ENCODE results near the gene ZIC3.

Gene ZIC3

DNA sequence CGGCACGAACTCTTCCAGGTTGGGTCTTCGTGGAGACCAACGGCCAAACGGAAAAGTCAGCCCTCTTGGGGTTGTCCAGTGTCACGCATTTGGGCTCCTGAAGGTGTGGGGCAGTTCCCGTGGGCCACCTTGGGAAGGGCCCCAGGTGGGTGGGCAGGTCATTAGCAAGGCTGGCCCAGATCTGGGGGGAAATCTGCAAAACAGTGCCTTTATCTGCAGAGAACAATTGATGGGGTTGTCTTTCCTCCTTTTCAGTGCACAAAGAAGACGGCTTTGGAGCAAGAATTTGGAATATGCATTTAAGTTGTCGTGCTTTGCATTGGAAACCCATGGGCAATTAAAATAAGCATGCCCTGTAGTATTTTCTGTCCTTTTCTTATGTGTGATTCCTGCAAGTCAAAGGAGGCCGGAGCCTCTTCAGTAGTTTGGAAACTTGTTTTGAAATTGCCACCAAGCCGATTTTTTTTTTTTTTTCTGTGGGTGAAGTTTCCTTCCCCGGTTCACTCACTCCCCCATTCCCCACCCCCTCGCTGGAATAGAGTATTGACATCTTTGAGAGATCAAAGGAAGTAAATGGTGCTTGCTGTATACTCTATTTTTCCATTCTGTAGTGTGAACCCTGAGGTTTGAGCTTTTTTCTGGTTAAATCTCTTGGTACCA, 9.8 kb downstream of the ZIC3 start:
- no peaks in the 10 kb centered on the region for H3K36me3 ChIP-seq (replicated peaks; ENCODE audit: insufficient read depth, low read length)
- no peak overlapping the region for H3K4me2 ChIP-seq (ENCODE audit: low read depth, low read length)
- TF ChIP-seq EZH2 (optimal IDR thresholded peaks at IDR 0.05; ENCODE audit: low read depth, low read length) = no peak
- TF ChIP-seq CTCF (IDR thresholded peaks at IDR 0.05; ENCODE audit: low read length) = no peak
- TF ChIP-seq EZH2phosphoT487 (IDR thresholded peaks at IDR 0.05; ENCODE audit: low read length) = no peak
- H4K20me1 ChIP-seq (ENCODE audit: insufficient read depth, low read length) = no peaks in the 10 kb centered on the region
- no peaks in the 10 kb centered on the region for H3K4me1 ChIP-seq (ENCODE audit: low read length)
- H3K9me3 ChIP-seq (replicated peaks; ENCODE audit: insufficient read depth, low read length) = no peaks in the 10 kb centered on the region
- H3K9me2 ChIP-seq (replicated peaks; ENCODE audit: insufficient read depth, low read length) = no peaks in the 10 kb centered on the region
- H3F3A ChIP-seq (ENCODE audit: insufficient read depth, low read length) = no peaks in the 10 kb centered on the region
- H3K27me3 ChIP-seq (replicated peaks; ENCODE audit: insufficient read depth, low read length) = no peaks in the 10 kb centered on the region
- no peak for DNase-seq
- H3K4me3 ChIP-seq (ENCODE audit: low read length) = no peak overlapping the region
- H3K79me2 ChIP-seq (ENCODE audit: low read length) = no peaks in the 10 kb centered on the region
- no peak overlapping the region for H2AFZ ChIP-seq (ENCODE audit: low read length)
- no peak overlapping the region for H3K27ac ChIP-seq (ENCODE audit: low read length)
- no peak overlapping the region for H3K9ac ChIP-seq (ENCODE audit: low read length)

GRCh38 chrX:137587151-137587550, 21.2 kb downstream of the ZIC3 start:
- no peaks in the 10 kb centered on the region for H3K9me3 ChIP-seq (replicated peaks; ENCODE audit: insufficient read depth, low read length)
- no peaks in the 10 kb centered on the region for H3K4me1 ChIP-seq (ENCODE audit: low read length)
- no peaks in the 10 kb centered on the region for H3F3A ChIP-seq (ENCODE audit: insufficient read depth, low read length)
- no peak overlapping the region for H3K4me2 ChIP-seq (ENCODE audit: low read depth, low read length)
- no peaks in the 10 kb centered on the region for H3K36me3 ChIP-seq (replicated peaks; ENCODE audit: insufficient read depth, low read length)
- H3K9me2 ChIP-seq (replicated peaks; ENCODE audit: insufficient read depth, low read length) = no peaks in the 10 kb centered on the region
- H3K4me3 ChIP-seq (ENCODE audit: low read length) = no peak overlapping the region
- no peak for DNase-seq
- no peak for TF ChIP-seq EZH2phosphoT487 (IDR thresholded peaks at IDR 0.05; ENCODE audit: low read length)
- TF ChIP-seq EZH2 (optimal IDR thresholded peaks at IDR 0.05; ENCODE audit: low read depth, low read length) = no peak
- no peak for TF ChIP-seq CTCF (IDR thresholded peaks at IDR 0.05; ENCODE audit: low read length)
- no peak overlapping the region for H3K27ac ChIP-seq (ENCODE audit: low read length)
- H3K27me3 ChIP-seq (replicated peaks; ENCODE audit: insufficient read depth, low read length) = no peaks in the 10 kb centered on the region
- no peaks in the 10 kb centered on the region for H3K79me2 ChIP-seq (ENCODE audit: low read length)
- no peak overlapping the region for H3K9ac ChIP-seq (ENCODE audit: low read length)
- no peak overlapping the region for H2AFZ ChIP-seq (ENCODE audit: low read length)
- H4K20me1 ChIP-seq (ENCODE audit: insufficient read depth, low read length) = no peaks in the 10 kb centered on the region

- Histone ChIP-seq H3K9ac (ENCODE audit: low read length) (no peak overlapping the region), H3K27ac (ENCODE audit: low read length) (no peak overlapping the region), H3K4me3 (ENCODE audit: low read length) (no peak overlapping the region), H3K9me3 (replicated peaks; ENCODE audit: insufficient read depth, low read length) (no peaks in the 10 kb centered on the region), H3K79me2 (ENCODE audit: low read length) (no peaks in the 10 kb centered on the region), H3K36me3 (replicated peaks; ENCODE audit: insufficient read depth, low read length) (no peaks in the 10 kb centered on the region), H2AFZ (ENCODE audit: low read length) (no peak overlapping the region), H3K4me2 (ENCODE audit: low read depth, low read length) (no peak overlapping the region), H3F3A (ENCODE audit: insufficient read depth, low read length) (no peaks in the 10 kb centered on the region), H3K27me3 (replicated peaks; ENCODE audit: insufficient read depth, low read length) (no peaks in the 10 kb centered on the region), H3K4me1 (ENCODE audit: low read length) (no peaks in the 10 kb centered on the region), H3K9me2 (replicated peaks; ENCODE audit: insufficient read depth, low read length) (no peaks in the 10 kb centered on the region), H4K20me1 (ENCODE audit: insufficient read depth, low read length) (no peaks in the 10 kb centered on the region)
- DNase-seq = no peak
- TF ChIP-seq EZH2phosphoT487 (IDR thresholded peaks at IDR 0.05; ENCODE audit: low read length) (no peak), CTCF (IDR thresholded peaks at IDR 0.05; ENCODE audit: low read length) (no peak), EZH2 (optimal IDR thresholded peaks at IDR 0.05; ENCODE audit: low read depth, low read length) (no peak)
These were observed 34.8 kb downstream of the ZIC3 start for GRCh38 chrX:137600769-137601168.

All from MM.1S (cell line).